Pancreas (tissue), 10 donors: ENCODE results near the gene MTARC1. TPM values are rescaled to one million over a fixed set of nuclear protein-coding genes. Genes with fewer than 3 reads are reported as not detected.

Experiments
- ATAC-seq, 4 donors: fragments of 200-7000 bp; cut with Tn5 transposase; one replicate each; pipeline versions ENCODE4 v1.8.0 to v1.9.1; 2020; ENCODE audit warnings: mild to moderate bottlenecking in 4 of 4, moderate library complexity in 4 of 4
- DNase-seq, 6 donors: peaks; one replicate each; pipeline ENCODE4 v3.0.0-alpha.2; 2020
- FAIRE-seq: peaks from 2 replicates; lab custom pipeline; 2012; peaks lifted over from hg19 to GRCh38; lab: Jason Lieb, UNC
- H3K27ac ChIP-seq, 4 donors: fragments of 200-600 bp; sonication (generic); 1 replicate in 3 of 4; 2 replicates in 1 of 4; pipeline versions ENCODE4 v1.5.0 to v1.8.0; 2020
- H3K27me3 ChIP-seq, 4 donors: fragments of 200-600 bp; one replicate each; pipeline ENCODE4 v1.8.0; 2021
- H3K36me3 ChIP-seq, 3 donors: fragments of 200-600 bp; sonication (generic) in 1 of 3; one replicate each; pipeline versions ENCODE4 v1.5.0 to v1.8.0; 2020 to 2021
- H3K4me1 ChIP-seq, 3 donors: fragments of 200-600 bp; one replicate each; pipeline ENCODE4 v1.8.0; 2021
- H3K4me3 ChIP-seq, 4 donors: fragments of 200-600 bp; sonication (generic) in 2 of 4; one replicate each; pipeline versions ENCODE4 v1.5.0 to v1.8.0; 2020 to 2021
- H3K9me3 ChIP-seq, 4 donors: fragments of 200-600 bp; one replicate each; pipeline ENCODE4 v1.8.0; 2021
- WGBS, 2 donors: extraction: QIAGEN DNeasy Blood & Tissue Kit; methylation state at CpG; one replicate each; pipeline ENCODE4 v1.1.7; 2013; 5-methylcytosine and 5-hydroxymethylcytosine counted together
- intact Hi-C, 3 donors: fragments of 100-400 bp; cut with DNase I; formaldehyde crosslinking; loops; one replicate each; pipeline versions ENCODE4 v1.11.1 to v1.14.2; 2022
- polyA plus RNA-seq, 2 donors: library from polyadenylated mRNA; stranded (reverse); fragments of 200-250 nt; gene quantifications; one replicate each; pipeline ENCODE4 v1.2.3, GENCODE V29; 2013
- total RNA-seq, 6 donors: library from RNA; stranded (reverse); fragmentation: NEBNext Ultra II Directional in 4 of 6; extraction: Animal tissue kit (Norgen Biotek cat#: 25700) in 4 of 6; gene quantifications; one replicate each; pipeline versions ENCODE4 v1.2.1 to v1.2.4, GENCODE V29; 2021 to 2023
- TF ChIP-seq, protein P1 (sequence below), 4 donors: fragments of 200-600 bp; sonication (generic) in 3 of 4; IDR thresholded peaks; one replicate each; pipeline versions ENCODE4 v1.5.0 to v1.8.0; 2021; ENCODE audit warnings: antibody characterized with exemption in 4 of 4
- donor health status: healthy with polysubstance abuse.
- donor health status: DM: no; HTN: no; CAD: no; lungs with moderate emphysema.
- donor health status: DM: no; HTN: no; CAD: no.
- donor health status: control.
- donor health status: control.
- donor health status: Bipolar disorder and iron deficiency.
- donor health status: DM: yes; HTN: yes; CAD: no.
- donor health status: DM: no; HTN: no; CAD: no.
- donor health status: DM: no; HTN: no; CAD: no.
- donor health status: DM: yes; HTN: yes; CAD: no.

The MTARC1 gene
- total and polyA plus RNA-seq, 8 donors = 2.5 to 10.8 (median 7.1) TPM

DNA sequence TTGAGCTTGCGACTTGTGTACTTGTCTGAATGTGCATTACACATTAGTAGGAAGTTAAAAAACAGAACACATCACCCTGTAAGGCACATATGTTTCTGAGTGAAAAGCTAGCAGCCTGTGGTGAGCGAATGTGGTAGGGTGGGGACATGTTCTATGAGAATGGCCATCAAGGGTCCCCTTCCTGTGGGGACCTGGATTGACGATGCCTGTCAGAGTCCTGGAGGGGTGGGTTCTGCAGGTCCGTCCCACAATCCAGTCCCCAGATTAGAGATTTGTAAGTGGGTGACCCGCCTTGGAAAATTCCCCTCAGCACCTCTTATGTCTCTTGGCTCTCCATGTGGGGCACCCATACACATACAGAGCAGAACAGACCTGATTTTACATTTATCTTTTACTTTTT lies 40.0 kb downstream of the MTARC1 start:
- TF ChIP-seq, protein P1, sequence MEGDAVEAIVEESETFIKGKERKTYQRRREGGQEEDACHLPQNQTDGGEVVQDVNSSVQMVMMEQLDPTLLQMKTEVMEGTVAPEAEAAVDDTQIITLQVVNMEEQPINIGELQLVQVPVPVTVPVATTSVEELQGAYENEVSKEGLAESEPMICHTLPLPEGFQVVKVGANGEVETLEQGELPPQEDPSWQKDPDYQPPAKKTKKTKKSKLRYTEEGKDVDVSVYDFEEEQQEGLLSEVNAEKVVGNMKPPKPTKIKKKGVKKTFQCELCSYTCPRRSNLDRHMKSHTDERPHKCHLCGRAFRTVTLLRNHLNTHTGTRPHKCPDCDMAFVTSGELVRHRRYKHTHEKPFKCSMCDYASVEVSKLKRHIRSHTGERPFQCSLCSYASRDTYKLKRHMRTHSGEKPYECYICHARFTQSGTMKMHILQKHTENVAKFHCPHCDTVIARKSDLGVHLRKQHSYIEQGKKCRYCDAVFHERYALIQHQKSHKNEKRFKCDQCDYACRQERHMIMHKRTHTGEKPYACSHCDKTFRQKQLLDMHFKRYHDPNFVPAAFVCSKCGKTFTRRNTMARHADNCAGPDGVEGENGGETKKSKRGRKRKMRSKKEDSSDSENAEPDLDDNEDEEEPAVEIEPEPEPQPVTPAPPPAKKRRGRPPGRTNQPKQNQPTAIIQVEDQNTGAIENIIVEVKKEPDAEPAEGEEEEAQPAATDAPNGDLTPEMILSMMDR (IDR thresholded peaks at IDR 0.05) = no peak
- Histone ChIP-seq H3K27ac (no peak overlapping the region), H3K9me3 (no peaks in the 10 kb centered on the region), H3K4me1 (no peaks in the 10 kb centered on the region), H3K36me3 (no peaks in the 10 kb centered on the region), H3K4me3 (no peak overlapping the region), H3K27me3 (no peaks in the 10 kb centered on the region)
- no peak for DNase-seq
- no peak for ATAC-seq
- FAIRE-seq = no peak
- 85 to 91% methylated on average over 5 of the region's 5 CpGs for WGBS, 2 donors
- intact Hi-C loops = no loop called here

- H3K27ac ChIP-seq = no peak overlapping the region
- ATAC-seq = no peak
- intact Hi-C loops = no loop called here
- DNase-seq = no peak
- 65 to 72% methylated on average over 4 of the region's 4 CpGs for WGBS, 2 donors
- H3K4me3 ChIP-seq = no peak overlapping the region
- no peaks in the 10 kb centered on the region for H3K36me3 ChIP-seq
- no peak for FAIRE-seq
- TF ChIP-seq, protein P1 (IDR thresholded peaks at IDR 0.05) = no peak
- H3K27me3 ChIP-seq = no peaks in the 10 kb centered on the region
- no peaks in the 10 kb centered on the region for H3K9me3 ChIP-seq
- H3K4me1 ChIP-seq = no peaks in the 10 kb centered on the region
These were observed 40.9 kb downstream of the MTARC1 start for GRCh38 chr1:220827445-220828178.

- H3K36me3 ChIP-seq = no peaks in the 10 kb centered on the region
- intact Hi-C loops = no loop called here
- no peak overlapping the region for H3K27ac ChIP-seq
These were observed 41.4 kb downstream of the MTARC1 start for GRCh38 chr1:220828179-220828490.

DNA sequence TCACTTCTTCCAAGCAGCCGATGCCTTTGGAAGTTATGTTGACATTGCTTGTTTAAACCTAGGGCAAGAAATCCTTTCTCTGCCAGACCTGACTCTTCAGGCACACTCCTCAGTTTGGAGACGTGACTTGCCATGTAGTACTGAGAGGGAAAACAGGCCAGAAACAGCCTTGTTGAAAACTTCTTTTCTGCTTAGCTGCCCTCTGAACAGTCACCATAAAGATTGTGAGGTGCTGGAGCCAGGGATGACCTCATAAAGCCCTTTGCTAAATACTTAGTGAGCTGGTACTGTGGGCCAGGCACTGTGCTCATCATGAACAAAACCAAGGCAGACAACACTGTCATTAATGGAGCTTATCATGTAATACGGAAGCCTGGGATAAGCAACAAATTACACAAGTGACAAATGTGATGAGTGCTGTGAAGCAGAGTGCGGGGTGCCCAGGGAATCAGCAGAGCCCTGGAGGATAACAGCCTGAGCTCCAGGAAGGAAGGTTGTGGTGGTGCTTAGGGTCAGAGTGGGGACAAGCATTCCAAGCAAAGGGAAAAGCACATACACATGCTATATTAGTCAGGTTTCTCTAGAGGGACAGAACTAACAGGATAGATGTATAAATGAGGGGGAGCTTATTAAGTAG lies 42.4 kb downstream of the MTARC1 start:
- no peak for DNase-seq
- Histone ChIP-seq H3K36me3 (no peaks in the 10 kb centered on the region), H3K27me3 (no peaks in the 10 kb centered on the region), H3K9me3 (no peaks in the 10 kb centered on the region), H3K4me1 (no peaks in the 10 kb centered on the region), H3K27ac (no peak overlapping the region), H3K4me3 (no peak overlapping the region)
- WGBS, 2 donors = 68 to 75% methylated on average over 4 of the region's 4 CpGs
- intact Hi-C loops = no loop called here
- no peak for FAIRE-seq
- TF ChIP-seq, protein P1 (IDR thresholded peaks at IDR 0.05) = no peak
- no peak for ATAC-seq

More at GRCh38 chr1:220828179-220828490, 41.4 kb downstream of the MTARC1 start:
- Histone ChIP-seq H3K27me3 (no peaks in the 10 kb centered on the region), H3K4me3 (no peak overlapping the region), H3K4me1 (no peaks in the 10 kb centered on the region), H3K9me3 (no peaks in the 10 kb centered on the region)
- DNase-seq (no peak), ATAC-seq (no peak), FAIRE-seq (no peak)
- TF ChIP-seq, protein P1 (IDR thresholded peaks at IDR 0.05) = no peak
- WGBS, 2 donors = 87 to 92% methylated on average over 4 of the region's 4 CpGs

- H3K27ac ChIP-seq = no peak overlapping the region
- no peak for FAIRE-seq
These were observed 46.7 kb downstream of the MTARC1 start for GRCh38 chr1:220833436-220833835.

More at GRCh38 chr1:220833436-220833835, 46.7 kb downstream of the MTARC1 start:
- no peak overlapping the region for H3K4me3 ChIP-seq
- intact Hi-C loops = no loop called here
- no peaks in the 10 kb centered on the region for H3K36me3 ChIP-seq
- no peaks in the 10 kb centered on the region for H3K4me1 ChIP-seq
- H3K9me3 ChIP-seq = no peaks in the 10 kb centered on the region
- TF ChIP-seq, protein P1 (IDR thresholded peaks at IDR 0.05) = no peak
- ATAC-seq = no peak
- no peak for DNase-seq
- WGBS, 2 donors = 87 to 89% methylated on average over 2 of the region's 2 CpGs
- no peaks in the 10 kb centered on the region for H3K27me3 ChIP-seq
